Mucosa of rectum (tissue), 2 donors: ENCODE results near the gene MAPK11.

Experiments
- H3K27ac ChIP-seq, 2 donors: one replicate each; pipeline ENCODE4 v1.7.0; 2013; ENCODE audit warnings: inconsistent platforms in 2 of 2, low read depth in 2 of 2, low read length in 2 of 2
- H3K27me3 ChIP-seq, 2 donors: one replicate each; pipeline ENCODE4 v1.7.0; 2013; ENCODE audit warnings: low read length in 2 of 2; ENCODE audit not compliant: control insufficient read depth in 2 of 2, insufficient read depth in 2 of 2
- H3K36me3 ChIP-seq, 2 donors: one replicate each; pipeline ENCODE4 v1.7.0; 2013; ENCODE audit warnings: low read length in 2 of 2; ENCODE audit not compliant: control insufficient read depth in 2 of 2, insufficient read depth in 2 of 2
- H3K4me1 ChIP-seq, 2 donors: one replicate each; pipeline ENCODE4 v1.7.0; 2013; ENCODE audit warnings: low read length in 2 of 2, mild to moderate bottlenecking in 1 of 2; ENCODE audit not compliant: control insufficient read depth in 2 of 2, insufficient read depth in 2 of 2
- H3K4me3 ChIP-seq, 2 donors: one replicate each; pipeline ENCODE4 v1.7.0; 2013; ENCODE audit warnings: low read length in 2 of 2
- H3K9ac ChIP-seq, 2 donors: one replicate each; pipeline ENCODE4 v1.7.0; 2013; ENCODE audit warnings: low read length in 2 of 2, low read depth in 1 of 2, mild to moderate bottlenecking in 1 of 2
- H3K9me3 ChIP-seq, 2 donors: one replicate each; pipeline ENCODE4 v1.7.0; 2013; ENCODE audit warnings: low read length in 2 of 2; ENCODE audit not compliant: control insufficient read depth in 2 of 2
- donor health status: healthy.
- donor health status: Normal muscosa, but diverticular disease.

MAPK11 gene

GRCh38 chr22:50314081-50314454 lies 43.9 kb upstream of the MAPK11 start:
- no peaks in the 10 kb centered on the region for H3K9me3 ChIP-seq
- H3K4me1 ChIP-seq = peaks cover 11 to 14% of the 10 kb centered on the region in 2 donors
- H3K27ac ChIP-seq = peak overlapping the region; percentile 54 to 72
- peak overlapping the region; percentile 24 to 47 for H3K9ac ChIP-seq
- H3K27me3 ChIP-seq = no peaks in the 10 kb centered on the region
- peak overlapping the region; percentile 58 to 67 for H3K4me3 ChIP-seq
- H3K36me3 ChIP-seq = no peaks in the 10 kb centered on the region

- H3K9ac ChIP-seq = no peak overlapping the region
- H3K4me1 ChIP-seq = peaks cover 15 to 17% of the 10 kb centered on the region in 2 donors
- H3K4me3 ChIP-seq = no peak overlapping the region
- no peaks in the 10 kb centered on the region for H3K27me3 ChIP-seq
- H3K27ac ChIP-seq = peak overlapping the region in 1 of 2 donors; percentile 72
- no peaks in the 10 kb centered on the region for H3K36me3 ChIP-seq
- no peaks in the 10 kb centered on the region for H3K9me3 ChIP-seq
Measured at GRCh38 chr22:50313600-50313999, 43.4 kb upstream of the MAPK11 start.

- H3K27ac ChIP-seq = no peak overlapping the region
- no peaks in the 10 kb centered on the region for H3K9me3 ChIP-seq
- no peaks in the 10 kb centered on the region for H3K36me3 ChIP-seq
- H3K27me3 ChIP-seq = no peaks in the 10 kb centered on the region
- H3K4me3 ChIP-seq = no peak overlapping the region
- peaks cover 21% of the 10 kb centered on the region in 2 donors for H3K4me1 ChIP-seq
- no peak overlapping the region for H3K9ac ChIP-seq
Measured at GRCh38 chr22:50313021-50313420, 42.8 kb upstream of the MAPK11 start.

- Histone ChIP-seq H3K4me1 (peaks cover 23 to 24% of the 10 kb centered on the region in 2 donors), H3K36me3 (no peaks in the 10 kb centered on the region), H3K27me3 (no peaks in the 10 kb centered on the region), H3K9me3 (no peaks in the 10 kb centered on the region), H3K9ac (no peak overlapping the region), H3K4me3 (no peak overlapping the region), H3K27ac (no peak overlapping the region)
Measured at GRCh38 chr22:50312371-50312770, 42.2 kb upstream of the MAPK11 start.

GRCh38 chr22:50311606-50312351 lies 41.6 kb upstream of the MAPK11 start:
- H3K4me1 ChIP-seq = peaks cover 23 to 24% of the 10 kb centered on the region in 2 donors
- no peaks in the 10 kb centered on the region for H3K36me3 ChIP-seq
- H3K27me3 ChIP-seq = no peaks in the 10 kb centered on the region
- no peak overlapping the region for H3K27ac ChIP-seq
- H3K9ac ChIP-seq = no peak overlapping the region
- no peaks in the 10 kb centered on the region for H3K9me3 ChIP-seq
- no peak overlapping the region for H3K4me3 ChIP-seq

GRCh38 chr22:50310949-50311444 lies 40.8 kb upstream of the MAPK11 start:
- H3K9me3 ChIP-seq = no peaks in the 10 kb centered on the region
- no peaks in the 10 kb centered on the region for H3K36me3 ChIP-seq
- peaks cover 25 to 28% of the 10 kb centered on the region in 2 donors for H3K4me1 ChIP-seq
- no peak overlapping the region for H3K27ac ChIP-seq
- H3K4me3 ChIP-seq = no peak overlapping the region
- H3K27me3 ChIP-seq = no peaks in the 10 kb centered on the region
- no peak overlapping the region for H3K9ac ChIP-seq

- Histone ChIP-seq H3K27ac (peak overlapping the region in 1 of 2 donors; percentile 0), H3K4me3 (no peak overlapping the region), H3K9ac (no peak overlapping the region), H3K4me1 (peaks cover 34 to 35% of the 10 kb centered on the region in 2 donors), H3K9me3 (no peaks in the 10 kb centered on the region), H3K36me3 (no peaks in the 10 kb centered on the region), H3K27me3 (no peaks in the 10 kb centered on the region)
Measured at GRCh38 chr22:50310031-50310722, 40.0 kb upstream of the MAPK11 start.

- H3K9me3 ChIP-seq = no peaks in the 10 kb centered on the region
- H3K27me3 ChIP-seq = no peaks in the 10 kb centered on the region
- H3K27ac ChIP-seq = peak overlapping the region; percentile 69 to 77
- H3K9ac ChIP-seq = no peak overlapping the region
- peaks cover 34 to 39% of the 10 kb centered on the region in 2 donors for H3K4me1 ChIP-seq
- no peaks in the 10 kb centered on the region for H3K36me3 ChIP-seq
- H3K4me3 ChIP-seq = no peak overlapping the region
Measured at GRCh38 chr22:50309601-50309991, 39.4 kb upstream of the MAPK11 start.

GRCh38 chr22:50308986-50309600 lies 38.9 kb upstream of the MAPK11 start:
- H3K4me3 ChIP-seq = peak overlapping the region in 1 of 2 donors; percentile 13
- peaks cover 35 to 38% of the 10 kb centered on the region in 2 donors for H3K4me1 ChIP-seq
- no peaks in the 10 kb centered on the region for H3K27me3 ChIP-seq
- H3K36me3 ChIP-seq = no peaks in the 10 kb centered on the region
- peak overlapping the region; percentile 69 to 77 for H3K27ac ChIP-seq
- peak overlapping the region; percentile 12 to 32 for H3K9ac ChIP-seq
- no peaks in the 10 kb centered on the region for H3K9me3 ChIP-seq

- Histone ChIP-seq H3K4me3 (no peak overlapping the region), H3K4me1 (peaks cover 38 to 41% of the 10 kb centered on the region in 2 donors), H3K27ac (peak overlapping the region; percentile 72 to 77), H3K36me3 (no peaks in the 10 kb centered on the region), H3K9me3 (no peaks in the 10 kb centered on the region), H3K27me3 (no peaks in the 10 kb centered on the region), H3K9ac (peak overlapping the region in 1 of 2 donors; percentile 12)
Measured at GRCh38 chr22:50308597-50308935, 38.4 kb upstream of the MAPK11 start.
